Neuronal stem cell (in vitro differentiated cells): ENCODE data around the gene FAM234B.

Experiments
- DNase-seq: peaks from one replicate; pipeline ENCODE4 v3.0.0-alpha.2; 2013; ENCODE audit warnings: low spot score
- H2AFZ ChIP-seq: one replicate; pipeline ENCODE4 v1.6.1; 2013; ENCODE audit warnings: mild to moderate bottlenecking, low read length, inconsistent platforms
- H2AK5ac ChIP-seq: 2 replicates; pipeline ENCODE4 v1.6.1; 2013; ENCODE audit warnings: low read depth, mild to moderate bottlenecking, inconsistent platforms, low read length, moderate library complexity, mixed read lengths
- H2BK120ac ChIP-seq: 2 replicates; pipeline ENCODE4 v1.6.1; 2013; ENCODE audit warnings: low read depth, mild to moderate bottlenecking, inconsistent platforms, low read length, moderate library complexity, mixed read lengths
- H2BK12ac ChIP-seq: one replicate; pipeline ENCODE4 v1.6.1; 2013; ENCODE audit warnings: low read length, inconsistent platforms
- H2BK15ac ChIP-seq: 2 replicates; pipeline ENCODE4 v1.6.1; 2013; ENCODE audit warnings: mild to moderate bottlenecking, low read length, inconsistent platforms, mixed read lengths
- H2BK5ac ChIP-seq: one replicate; pipeline ENCODE4 v1.6.1; 2013; ENCODE audit warnings: inconsistent platforms, mild to moderate bottlenecking, low read length, moderate library complexity
- H3K14ac ChIP-seq: one replicate; pipeline ENCODE4 v1.6.1; 2013; ENCODE audit warnings: low read length, inconsistent platforms
- H3K18ac ChIP-seq: 2 replicates; pipeline ENCODE4 v1.6.1; 2013; ENCODE audit warnings: low read length, inconsistent platforms
- H3K23ac ChIP-seq: 2 replicates; pipeline ENCODE4 v1.6.1; 2013; ENCODE audit warnings: low read depth, mild to moderate bottlenecking, mixed read lengths, low read length, inconsistent platforms; ENCODE audit not compliant: poor library complexity
- H3K27ac ChIP-seq: replicated peaks from 3 replicates; pipeline ENCODE4 v1.5.1; 2013; ENCODE audit warnings: low read length, inconsistent platforms
- H3K27me3 ChIP-seq, 3 experiments: 2 replicates each; pipeline ENCODE4 v1.6.1; 2013; ENCODE audit warnings: low read length in 3 of 3, mild to moderate bottlenecking in 2 of 3, inconsistent platforms in 1 of 3, low read depth in 1 of 3, mixed read lengths in 1 of 3, moderate library complexity in 1 of 3; ENCODE audit not compliant: control insufficient read depth in 3 of 3, insufficient read depth in 3 of 3
- H3K36me3 ChIP-seq, 2 donors: replicated peaks in 1 of 2; 2 replicates each; pipeline ENCODE4 v1.6.1; 2013; ENCODE audit warnings: low read length in 2 of 2; ENCODE audit not compliant: control insufficient read depth in 2 of 2, insufficient read depth in 2 of 2
- H3K4ac ChIP-seq: 2 replicates; pipeline ENCODE4 v1.6.1; 2013; ENCODE audit warnings: inconsistent platforms, mild to moderate bottlenecking, low read length, moderate library complexity
- H3K4me1 ChIP-seq, 2 donors: 1 replicate in 1 of 2; 2 replicates in 1 of 2; pipeline ENCODE4 v1.6.1; 2013; ENCODE audit warnings: low read length in 2 of 2, low read depth in 1 of 2; ENCODE audit not compliant: control insufficient read depth in 2 of 2, insufficient read depth in 1 of 2
- H3K4me2 ChIP-seq: one replicate; pipeline ENCODE4 v1.6.1; 2013; ENCODE audit warnings: mild to moderate bottlenecking, low read length, inconsistent platforms; ENCODE audit not compliant: insufficient read depth, poor library complexity, severe bottlenecking
- H3K4me3 ChIP-seq, 2 donors: 2 replicates each; pipeline ENCODE4 v1.5.1; 2013; ENCODE audit warnings: low read length in 2 of 2, mild to moderate bottlenecking in 2 of 2, inconsistent platforms in 1 of 2, moderate library complexity in 1 of 2
- H3K79me1 ChIP-seq: one replicate; pipeline ENCODE4 v1.6.1; 2013; ENCODE audit warnings: low read depth, mild to moderate bottlenecking, inconsistent platforms, low read length, moderate library complexity
- H3K9ac ChIP-seq: one replicate; pipeline ENCODE4 v1.6.1; 2013; ENCODE audit warnings: mild to moderate bottlenecking, low read depth, low read length, inconsistent platforms; ENCODE audit not compliant: poor library complexity
- H3K9me3 ChIP-seq, 2 donors: replicated peaks in 1 of 2; 2 replicates each; pipeline versions ENCODE3 to v1.6.1; 2013; ENCODE audit warnings: low read length in 2 of 2, mild to moderate bottlenecking in 2 of 2, inconsistent platforms in 1 of 2, low read depth in 1 of 2, mixed read lengths in 1 of 2, moderate library complexity in 1 of 2; ENCODE audit not compliant: control insufficient read depth in 2 of 2, insufficient read depth in 1 of 2
- H4K8ac ChIP-seq: one replicate; pipeline ENCODE4 v1.6.1; 2013; ENCODE audit warnings: low read depth, mild to moderate bottlenecking, inconsistent platforms, low read length, moderate library complexity
- H4K91ac ChIP-seq: one replicate; pipeline ENCODE4 v1.6.1; 2013; ENCODE audit warnings: low read length, low read depth, mild to moderate bottlenecking, inconsistent platforms; ENCODE audit not compliant: poor library complexity
- WGBS, 2 donors: extraction: QIAGEN DNeasy Blood & Tissue Kit; methylation state at CpG; one replicate each; pipeline ENCODE4 v1.1.7; 2013; ENCODE audit warnings: missing lambda C conversion rate in 2 of 2, mixed read lengths in 1 of 2; ENCODE audit not compliant: insufficient read length in 2 of 2, insufficient replicate concordance in 1 of 2; ENCODE audit errors: extremely low coverage in 2 of 2; 5-methylcytosine and 5-hydroxymethylcytosine counted together

The FAM234B gene

GRCh38 chr12:13066459-13066858 lies 22.3 kb downstream of the FAM234B start:
- DNase-seq: no peak
- no peak overlapping the region for H4K91ac ChIP-seq
- no peak overlapping the region for H2AK5ac ChIP-seq
- no peak overlapping the region for H3K9ac ChIP-seq
- H4K8ac ChIP-seq: no peak overlapping the region
- H2BK5ac ChIP-seq: no peak overlapping the region
- H3K4me2 ChIP-seq: no peak overlapping the region
- H2BK120ac ChIP-seq: no peak overlapping the region
- H3K4ac ChIP-seq: no peak overlapping the region
- H3K23ac ChIP-seq: no peak overlapping the region
- H3K18ac ChIP-seq: no peak overlapping the region
- H2BK15ac ChIP-seq: no peak overlapping the region
- H3K27me3 ChIP-seq: no peaks in the 10 kb centered on the region
- peaks cover 0 to 4% of the 10 kb centered on the region in 2 donors for H3K4me1 ChIP-seq
- no peak overlapping the region for H3K14ac ChIP-seq
- H2BK12ac ChIP-seq: no peak overlapping the region
- no peak overlapping the region for H3K4me3 ChIP-seq
- no CpG with 5 or more reads among the region's 7 CpGs for WGBS, 2 donors
- H2AFZ ChIP-seq: no peak overlapping the region
- H3K79me1 ChIP-seq: no peaks in the 10 kb centered on the region
- peaks cover 5 to 6% of the 10 kb centered on the region in 2 donors for H3K36me3 ChIP-seq
- no peaks in the 10 kb centered on the region for H3K9me3 ChIP-seq
- H3K27ac ChIP-seq: no peak overlapping the region

DNA sequence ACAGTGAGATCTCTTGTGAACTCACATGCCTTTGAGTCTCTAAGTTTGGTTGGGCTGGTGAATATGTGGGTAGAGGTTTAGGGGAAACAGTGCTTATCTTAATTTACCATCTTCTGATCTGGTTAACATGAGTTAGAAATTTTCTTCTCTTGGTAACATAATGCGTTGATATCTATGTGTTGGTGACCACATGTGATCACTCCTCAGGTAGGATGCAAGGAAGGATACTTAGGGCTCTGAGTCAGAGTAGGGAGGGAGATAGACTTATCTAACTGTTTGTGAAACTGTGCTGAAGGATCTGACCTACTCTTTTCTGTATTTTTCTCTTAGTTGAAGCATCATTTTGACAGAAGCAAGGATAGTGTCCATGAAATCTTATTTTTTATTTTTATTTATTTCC lies 23.1 kb downstream of the FAM234B start:
- Histone ChIP-seq H2AK5ac (no peak overlapping the region), H4K8ac (no peak overlapping the region), H3K79me1 (no peaks in the 10 kb centered on the region), H3K9me3 (no peaks in the 10 kb centered on the region), H4K91ac (no peak overlapping the region), H3K4me3 (no peak overlapping the region), H3K18ac (no peak overlapping the region), H2BK5ac (no peak overlapping the region), H3K27me3 (no peaks in the 10 kb centered on the region), H3K4me2 (no peak overlapping the region), H3K27ac (no peak overlapping the region), H3K4me1 (peaks cover 0 to 4% of the 10 kb centered on the region in 2 donors), H2BK12ac (no peak overlapping the region), H3K36me3 (peaks cover 5 to 9% of the 10 kb centered on the region in 2 donors), H2BK15ac (no peak overlapping the region), H3K14ac (no peak overlapping the region), H3K23ac (no peak overlapping the region), H3K9ac (no peak overlapping the region), H3K4ac (no peak overlapping the region), H2AFZ (no peak overlapping the region), H2BK120ac (no peak overlapping the region)
- WGBS, 2 donors: no CpG with 5 or more reads among the region's 1 CpG
- DNase-seq: no peak

DNA sequence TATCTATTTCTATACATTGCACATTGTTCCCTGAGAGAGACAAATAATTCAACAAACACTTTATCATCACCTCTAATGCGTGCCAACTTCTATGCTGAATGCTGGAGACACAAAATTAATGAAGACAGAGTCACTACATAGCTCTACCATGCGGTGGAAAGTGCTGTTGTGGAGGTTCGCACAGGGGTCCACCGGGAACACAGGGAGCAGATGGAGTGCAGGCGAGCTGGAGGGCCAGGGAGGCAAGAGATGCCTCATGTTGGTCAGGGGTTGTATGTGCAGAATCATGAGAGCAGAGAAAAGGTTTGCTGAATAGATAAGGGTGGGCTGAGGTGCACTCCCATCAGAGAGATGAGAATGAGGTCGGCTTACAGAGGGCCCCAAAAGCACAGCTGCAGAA lies 25.2 kb downstream of the FAM234B start:
- no peak overlapping the region for H4K91ac ChIP-seq
- no peak overlapping the region for H3K14ac ChIP-seq
- no peak overlapping the region for H3K4ac ChIP-seq
- no peak overlapping the region for H3K18ac ChIP-seq
- H2BK5ac ChIP-seq: no peak overlapping the region
- peaks cover 0 to 4% of the 10 kb centered on the region in 2 donors for H3K4me1 ChIP-seq
- H3K4me2 ChIP-seq: no peak overlapping the region
- H3K23ac ChIP-seq: no peak overlapping the region
- no peaks in the 10 kb centered on the region for H3K79me1 ChIP-seq
- no peak overlapping the region for H2AFZ ChIP-seq
- no peak overlapping the region for H2BK12ac ChIP-seq
- H3K9ac ChIP-seq: peak overlapping the region; percentile 53
- H3K9me3 ChIP-seq: no peaks in the 10 kb centered on the region
- WGBS, 2 donors: no CpG with 5 or more reads among the region's 6 CpGs
- no peak overlapping the region for H4K8ac ChIP-seq
- no peak overlapping the region for H3K4me3 ChIP-seq
- no peak overlapping the region for H2BK120ac ChIP-seq
- H2BK15ac ChIP-seq: no peak overlapping the region
- H2AK5ac ChIP-seq: no peak overlapping the region
- DNase-seq: no peak
- no peaks in the 10 kb centered on the region for H3K27me3 ChIP-seq
- H3K27ac ChIP-seq: no peak overlapping the region
- peaks cover 3 to 9% of the 10 kb centered on the region in 2 donors for H3K36me3 ChIP-seq

DNA sequence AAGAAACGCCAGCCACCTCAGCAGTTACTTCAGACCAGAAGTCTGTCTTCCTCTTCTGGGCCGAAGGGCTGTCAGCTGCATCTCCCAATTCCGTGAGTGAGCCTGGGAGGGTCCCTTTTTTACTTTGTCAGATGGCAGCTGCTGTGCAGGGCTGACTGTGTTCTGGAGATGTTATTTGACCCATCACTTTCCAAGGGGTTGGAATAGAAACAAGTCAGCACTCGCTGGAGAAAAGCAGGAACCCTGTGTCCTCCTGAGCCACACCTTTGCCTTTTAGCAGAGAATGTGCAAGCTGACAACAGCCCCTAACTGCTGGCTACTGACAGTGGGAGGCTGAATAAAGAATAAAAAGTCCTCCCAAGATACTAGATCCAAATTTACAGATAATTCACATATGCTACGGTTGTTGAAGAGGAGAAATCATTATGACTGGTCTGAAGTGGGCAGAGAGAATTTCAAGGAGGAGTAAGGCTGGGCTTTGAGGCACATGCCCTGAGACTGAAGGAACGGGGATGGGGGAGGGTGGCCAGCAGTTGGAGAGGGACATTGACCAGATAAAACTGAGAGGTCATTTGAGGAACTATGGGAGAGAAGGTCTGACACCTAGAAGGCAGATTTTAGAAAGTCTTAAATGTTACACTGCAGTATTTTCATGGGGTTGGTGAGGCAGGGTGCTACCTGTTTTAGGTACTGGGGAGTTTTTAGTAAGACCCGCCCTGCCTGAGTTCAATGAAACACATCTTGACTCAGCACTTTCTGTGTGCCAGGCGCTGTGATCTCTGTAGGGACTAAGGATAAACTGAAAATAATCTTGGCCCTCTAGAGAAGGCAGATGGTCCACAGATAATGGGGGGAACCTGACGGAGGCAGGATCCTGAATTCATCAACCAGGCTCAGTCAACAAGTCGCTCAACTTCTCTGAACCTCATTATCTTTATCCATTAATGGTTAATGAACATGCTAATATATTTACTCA lies 27.4 kb downstream of the FAM234B start:
- Histone ChIP-seq H3K4me3 (no peak overlapping the region), H2AK5ac (no peak overlapping the region), H3K27ac (no peak overlapping the region), H2BK120ac (no peak overlapping the region), H3K4ac (no peak overlapping the region), H4K8ac (no peak overlapping the region), H3K27me3 (no peaks in the 10 kb centered on the region), H3K4me1 (no peaks in the 10 kb centered on the region), H3K14ac (no peak overlapping the region), H3K36me3 (peaks cover 10 to 16% of the 10 kb centered on the region in 2 donors), H3K4me2 (no peak overlapping the region), H3K18ac (no peak overlapping the region), H2AFZ (no peak overlapping the region), H3K9me3 (no peaks in the 10 kb centered on the region), H2BK5ac (no peak overlapping the region), H2BK12ac (no peak overlapping the region), H3K23ac (no peak overlapping the region), H3K79me1 (no peaks in the 10 kb centered on the region), H2BK15ac (no peak overlapping the region), H4K91ac (no peak overlapping the region), H3K9ac (no peak overlapping the region)
- no CpG with 5 or more reads among the region's 10 CpGs for WGBS, 2 donors
- no peak for DNase-seq
